ENCODE results near the gene POLR3A. TPM values are rescaled to one million over a fixed set of nuclear protein-coding genes. Genes with fewer than 3 reads are reported as not detected.
A peak's percentile ranks its signal among the peaks of the same experiment; 100 is the strongest.
"Not testable (repeated sequence)": the region's sequence is repeated elsewhere in the genome, so short reads cannot be mapped to it uniquely, and the experiment has no call there.

Gene POLR3A
- total RNA-seq, 1 experiment from 2014 or later, result 12.3 TPM

- peaks cover 52% of the 10 kb centered on the region for H3K36me3 ChIP-seq (replicated peaks; ENCODE audit: control insufficient read depth, insufficient read depth, low read length)
- no peaks in the 10 kb centered on the region for H3K27me3 ChIP-seq (ENCODE audit: control insufficient read depth, insufficient read depth, low read length)
- no peak overlapping the region for H3K4me3 ChIP-seq (ENCODE audit: insufficient read depth, low read depth, low read length)
- DNase-seq, result no peak
Observed at GRCh38 chr10:78019264-78019663, 10.1 kb downstream of the POLR3A start.

- DNase-seq, result no peak
- H3K4me3 ChIP-seq (ENCODE audit: insufficient read depth, low read depth, low read length), result no peak overlapping the region
- no peaks in the 10 kb centered on the region for H3K27me3 ChIP-seq (ENCODE audit: control insufficient read depth, insufficient read depth, low read length)
- peaks cover 48% of the 10 kb centered on the region for H3K36me3 ChIP-seq (replicated peaks; ENCODE audit: control insufficient read depth, insufficient read depth, low read length)
Observed at GRCh38 chr10:78017856-78018255, 11.5 kb downstream of the POLR3A start.

- Histone ChIP-seq H3K4me3 (ENCODE audit: insufficient read depth, low read depth, low read length) (no peak overlapping the region), H3K36me3 (replicated peaks; ENCODE audit: control insufficient read depth, insufficient read depth, low read length) (peaks cover 42% of the 10 kb centered on the region), H3K27me3 (ENCODE audit: control insufficient read depth, insufficient read depth, low read length) (no peaks in the 10 kb centered on the region)
- DNase-seq, result no peak
Observed at GRCh38 chr10:78015546-78015945, 13.8 kb downstream of the POLR3A start.

- Histone ChIP-seq H3K36me3 (replicated peaks; ENCODE audit: control insufficient read depth, insufficient read depth, low read length) (peaks cover 43% of the 10 kb centered on the region), H3K4me3 (ENCODE audit: insufficient read depth, low read depth, low read length) (no peak overlapping the region), H3K27me3 (ENCODE audit: control insufficient read depth, insufficient read depth, low read length) (no peaks in the 10 kb centered on the region)
- DNase-seq, result no peak
Observed at GRCh38 chr10:78013564-78013963, 15.8 kb downstream of the POLR3A start.

GRCh38 chr10:78011065-78011464, 18.2 kb downstream of the POLR3A start:
- Histone ChIP-seq H3K36me3 (replicated peaks; ENCODE audit: control insufficient read depth, insufficient read depth, low read length) (peaks cover 44% of the 10 kb centered on the region), H3K27me3 (ENCODE audit: control insufficient read depth, insufficient read depth, low read length) (no peaks in the 10 kb centered on the region), H3K4me3 (ENCODE audit: insufficient read depth, low read depth, low read length) (no peak overlapping the region)
- DNase-seq, result no peak

GRCh38 chr10:78010278-78010677, 19.0 kb downstream of the POLR3A start:
- Histone ChIP-seq H3K4me3 (ENCODE audit: insufficient read depth, low read depth, low read length) (no peak overlapping the region), H3K27me3 (ENCODE audit: control insufficient read depth, insufficient read depth, low read length) (no peaks in the 10 kb centered on the region), H3K36me3 (replicated peaks; ENCODE audit: control insufficient read depth, insufficient read depth, low read length) (peaks cover 43% of the 10 kb centered on the region)
- DNase-seq, result no peak

GRCh38 chr10:78009662-78010061, 19.7 kb downstream of the POLR3A start:
- H3K36me3 ChIP-seq (replicated peaks; ENCODE audit: control insufficient read depth, insufficient read depth, low read length), result peaks cover 48% of the 10 kb centered on the region
- no peak for DNase-seq
- no peak overlapping the region for H3K4me3 ChIP-seq (ENCODE audit: insufficient read depth, low read depth, low read length)
- H3K27me3 ChIP-seq (ENCODE audit: control insufficient read depth, insufficient read depth, low read length), result no peaks in the 10 kb centered on the region

GRCh38 chr10:78007172-78007571, 22.1 kb downstream of the POLR3A start:
- Histone ChIP-seq H3K36me3 (replicated peaks; ENCODE audit: control insufficient read depth, insufficient read depth, low read length) (peaks cover 54% of the 10 kb centered on the region), H3K27me3 (ENCODE audit: control insufficient read depth, insufficient read depth, low read length) (no peaks in the 10 kb centered on the region), H3K4me3 (ENCODE audit: insufficient read depth, low read depth, low read length) (no peak overlapping the region)
- DNase-seq, result no peak

- Histone ChIP-seq H3K27me3 (ENCODE audit: control insufficient read depth, insufficient read depth, low read length) (no peaks in the 10 kb centered on the region), H3K36me3 (replicated peaks; ENCODE audit: control insufficient read depth, insufficient read depth, low read length) (peaks cover 54% of the 10 kb centered on the region), H3K4me3 (ENCODE audit: insufficient read depth, low read depth, low read length) (no peak overlapping the region)
- no peak for DNase-seq
Observed at GRCh38 chr10:78004215-78005026, 24.9 kb downstream of the POLR3A start.

- peaks cover 48% of the 10 kb centered on the region for H3K36me3 ChIP-seq (replicated peaks; ENCODE audit: control insufficient read depth, insufficient read depth, low read length)
- no peak overlapping the region for H3K4me3 ChIP-seq (ENCODE audit: insufficient read depth, low read depth, low read length)
- DNase-seq, result no peak
Observed at GRCh38 chr10:78002541-78003288, 26.6 kb downstream of the POLR3A start.

GRCh38 chr10:78000956-78001472, 28.3 kb downstream of the POLR3A start:
- Histone ChIP-seq H3K4me3 (ENCODE audit: insufficient read depth, low read depth, low read length) (no peak overlapping the region), H3K27me3 (ENCODE audit: control insufficient read depth, insufficient read depth, low read length) (no peaks in the 10 kb centered on the region), H3K36me3 (replicated peaks; ENCODE audit: control insufficient read depth, insufficient read depth, low read length) (peaks cover 41% of the 10 kb centered on the region)
- no peak for DNase-seq

More at GRCh38 chr10:78002541-78003288, 26.6 kb downstream of the POLR3A start:
- no peaks in the 10 kb centered on the region for H3K27me3 ChIP-seq (ENCODE audit: control insufficient read depth, insufficient read depth, low read length)

- DNase-seq, result no peak
- Histone ChIP-seq H3K4me3 (ENCODE audit: insufficient read depth, low read depth, low read length) (no peak overlapping the region), H3K27me3 (ENCODE audit: control insufficient read depth, insufficient read depth, low read length) (no peaks in the 10 kb centered on the region), H3K36me3 (replicated peaks; ENCODE audit: control insufficient read depth, insufficient read depth, low read length) (peaks cover 36% of the 10 kb centered on the region)
Observed at GRCh38 chr10:78000206-78000605, 29.1 kb downstream of the POLR3A start.

GRCh38 chr10:77998780-77999179, 30.5 kb downstream of the POLR3A start:
- H3K4me3 ChIP-seq (ENCODE audit: insufficient read depth, low read depth, low read length); DNase-seq; H3K27me3 ChIP-seq (ENCODE audit: control insufficient read depth, insufficient read depth, low read length): not testable (repeated sequence)
- peaks cover 29% of the 10 kb centered on the region for H3K36me3 ChIP-seq (replicated peaks; ENCODE audit: control insufficient read depth, insufficient read depth, low read length)

- Histone ChIP-seq H3K36me3 (replicated peaks; ENCODE audit: control insufficient read depth, insufficient read depth, low read length) (peaks cover 20% of the 10 kb centered on the region), H3K27me3 (ENCODE audit: control insufficient read depth, insufficient read depth, low read length) (no peaks in the 10 kb centered on the region), H3K4me3 (ENCODE audit: insufficient read depth, low read depth, low read length) (no peak overlapping the region)
- peak; percentile 33 for DNase-seq
Observed at GRCh38 chr10:77993620-77994019, 35.7 kb downstream of the POLR3A start.

All from H7 (cell line).